ENCODE measurements around the gene AK5.

GRCh38 chr1:77546890-77547289 lies 265.1 kb downstream of the AK5 start:
- TF ChIP-seq CTCF (IDR thresholded peaks at IDR 0.05): no peak
- TF ChIP-seq ZFX (IDR thresholded peaks at IDR 0.05; ENCODE audit: borderline replicate concordance): no peak

All from 22Rv1 (cell line).